ENCODE results near the gene ARGLU1. TPM values are rescaled to one million over a fixed set of nuclear protein-coding genes. Genes with fewer than 3 reads are reported as not detected.

Gene ARGLU1, protein sequence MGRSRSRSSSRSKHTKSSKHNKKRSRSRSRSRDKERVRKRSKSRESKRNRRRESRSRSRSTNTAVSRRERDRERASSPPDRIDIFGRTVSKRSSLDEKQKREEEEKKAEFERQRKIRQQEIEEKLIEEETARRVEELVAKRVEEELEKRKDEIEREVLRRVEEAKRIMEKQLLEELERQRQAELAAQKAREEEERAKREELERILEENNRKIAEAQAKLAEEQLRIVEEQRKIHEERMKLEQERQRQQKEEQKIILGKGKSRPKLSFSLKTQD
- 30.9 to 36.5 TPM (median 33.2 TPM) in 5 replicates for total RNA-seq (2022; extraction: Qiagen RNA extraction)

GRCh38 chr13:106567474-106568298, at the start of gene ARGLU1:
TSS of gene ARGLU1 (minus strand) at chr13:106568137. CDS start at chr13:106567919, 218 bp downstream.

GRCh38 chr13:106535552-106536243, 32.2 kb downstream of the ARGLU1 start, which contains the start of gene EFNB2:
TSS of gene EFNB2 (minus strand) at chr13:106535662. CDS start at chr13:106534964, 698 bp downstream.

Other genes with a start within 250 kb of the ARGLU1 start
- 3.9 to 5.7 TPM (median 4.9 TPM) in 5 replicates for gene EFNB2, start 32.5 kb downstream of the ARGLU1 start, total RNA-seq (2022; extraction: Qiagen RNA extraction)